Measurements from ENCODE around the gene GALNT2.

Gene GALNT2

DNA sequence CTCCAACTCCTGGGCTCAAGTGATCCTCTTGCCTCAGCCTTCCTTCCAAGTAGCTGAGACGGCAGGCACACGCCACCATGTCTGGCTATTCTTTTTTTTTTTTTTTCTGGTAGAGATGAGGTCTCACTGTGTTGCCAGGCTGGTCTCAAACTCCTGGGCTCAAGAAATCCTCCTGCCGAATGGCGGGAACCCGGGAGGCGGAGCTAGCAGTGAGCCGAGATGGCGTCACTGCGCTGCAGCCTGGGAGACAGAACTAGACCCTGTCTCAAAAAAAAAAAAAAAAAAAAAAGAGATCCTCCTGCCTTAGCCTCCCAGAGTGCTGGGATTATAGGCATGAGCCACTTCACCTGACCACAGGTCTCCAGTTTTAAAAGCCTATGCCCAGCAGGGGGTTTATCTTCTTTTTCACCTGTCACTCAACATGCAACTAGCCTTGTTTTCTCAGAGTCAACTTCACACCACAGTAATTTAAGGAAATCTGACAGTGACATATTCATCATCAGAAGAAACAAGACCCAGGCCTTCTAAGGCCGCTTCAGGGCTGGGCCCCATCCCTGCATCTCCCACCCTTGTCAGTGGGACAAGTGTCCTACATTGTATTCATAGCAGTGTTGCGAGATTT is 38.3 kb upstream of the GALNT2 start:
- H3K9me3 ChIP-seq (ENCODE audit: insufficient read depth, low read length), result no peaks in the 10 kb centered on the region
- H3K9ac ChIP-seq (ENCODE audit: low read length), result no peak overlapping the region
- H3K4me2 ChIP-seq (ENCODE audit: low read depth, low read length, poor library complexity, severe bottlenecking), result no peak overlapping the region
- TF ChIP-seq CTCF (IDR thresholded peaks at IDR 0.05; ENCODE audit: insufficient read depth, low read length, poor library complexity, severe bottlenecking), result no peak
- no peak for TF ChIP-seq EZH2phosphoT487 (conservative IDR thresholded peaks at IDR 0.05; ENCODE audit: low read length)
- no peaks in the 10 kb centered on the region for H3K9me2 ChIP-seq (replicated peaks; ENCODE audit: insufficient read depth, low read length)
- H3K27me3 ChIP-seq (ENCODE audit: low read length), result no peaks in the 10 kb centered on the region
- no peaks in the 10 kb centered on the region for H3F3A ChIP-seq (ENCODE audit: insufficient read depth)
- H2AFZ ChIP-seq (ENCODE audit: low read depth, low read length, severe bottlenecking), result no peak overlapping the region
- H3K4me3 ChIP-seq (ENCODE audit: insufficient read depth, low read length, poor library complexity, severe bottlenecking), result no peak overlapping the region
- no peaks in the 10 kb centered on the region for H4K20me1 ChIP-seq (ENCODE audit: low read depth, low read length)
- H3K79me2 ChIP-seq (ENCODE audit: insufficient read depth, low read length), result no peaks in the 10 kb centered on the region
- no peaks in the 10 kb centered on the region for H3K36me3 ChIP-seq (ENCODE audit: low read length)
- H3K27ac ChIP-seq (ENCODE audit: low read depth, low read length), result no peak overlapping the region

DNA sequence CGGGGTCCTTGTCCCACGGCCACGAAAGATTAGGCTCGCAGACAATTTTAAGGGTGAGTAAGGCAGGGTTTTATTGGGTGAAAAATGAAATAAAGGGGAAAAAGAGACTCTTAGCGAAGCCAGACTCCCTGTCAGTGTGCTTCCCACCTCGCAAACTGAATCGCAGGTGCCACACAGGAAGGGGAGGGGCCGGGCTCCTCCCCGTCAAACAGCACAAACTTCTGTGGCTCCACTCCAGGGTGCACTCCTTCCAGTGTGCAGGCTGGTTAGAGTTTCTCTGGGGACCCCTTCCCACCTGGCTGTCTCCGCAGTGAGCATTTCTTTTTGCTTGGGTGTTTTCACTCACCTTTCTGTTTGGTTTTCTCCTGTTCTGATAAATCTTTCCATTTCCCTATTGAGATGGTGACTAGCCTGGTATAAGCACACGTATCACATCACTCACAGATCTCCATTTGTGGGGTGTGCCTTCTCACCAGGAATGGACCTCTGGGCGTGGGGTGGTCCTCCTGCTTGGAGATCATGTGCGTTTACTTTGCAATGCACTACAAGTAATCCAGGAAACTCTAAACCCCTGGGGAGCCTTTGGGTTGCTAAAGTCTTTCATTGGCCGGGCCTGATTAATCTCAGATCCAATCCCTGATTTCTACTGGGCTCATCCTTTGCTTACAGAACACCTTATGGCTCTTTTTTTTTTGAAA is 37.6 kb upstream of the GALNT2 start:
- no peaks in the 10 kb centered on the region for H3F3A ChIP-seq (ENCODE audit: insufficient read depth)
- H3K9me3 ChIP-seq (ENCODE audit: insufficient read depth, low read length), result no peaks in the 10 kb centered on the region
- no peak overlapping the region for H2AFZ ChIP-seq (ENCODE audit: low read depth, low read length, severe bottlenecking)
- TF ChIP-seq CTCF (IDR thresholded peaks at IDR 0.05; ENCODE audit: insufficient read depth, low read length, poor library complexity, severe bottlenecking) (no peak), EZH2phosphoT487 (conservative IDR thresholded peaks at IDR 0.05; ENCODE audit: low read length) (no peak)
- no peaks in the 10 kb centered on the region for H3K36me3 ChIP-seq (ENCODE audit: low read length)
- no peak overlapping the region for H3K27ac ChIP-seq (ENCODE audit: low read depth, low read length)
- H4K20me1 ChIP-seq (ENCODE audit: low read depth, low read length), result no peaks in the 10 kb centered on the region
- H3K9ac ChIP-seq (ENCODE audit: low read length), result no peak overlapping the region
- no peak overlapping the region for H3K4me2 ChIP-seq (ENCODE audit: low read depth, low read length, poor library complexity, severe bottlenecking)
- no peaks in the 10 kb centered on the region for H3K79me2 ChIP-seq (ENCODE audit: insufficient read depth, low read length)
- H3K4me3 ChIP-seq (ENCODE audit: insufficient read depth, low read length, poor library complexity, severe bottlenecking), result no peak overlapping the region
- no peaks in the 10 kb centered on the region for H3K27me3 ChIP-seq (ENCODE audit: low read length)
- no peaks in the 10 kb centered on the region for H3K9me2 ChIP-seq (replicated peaks; ENCODE audit: insufficient read depth, low read length)

DNA sequence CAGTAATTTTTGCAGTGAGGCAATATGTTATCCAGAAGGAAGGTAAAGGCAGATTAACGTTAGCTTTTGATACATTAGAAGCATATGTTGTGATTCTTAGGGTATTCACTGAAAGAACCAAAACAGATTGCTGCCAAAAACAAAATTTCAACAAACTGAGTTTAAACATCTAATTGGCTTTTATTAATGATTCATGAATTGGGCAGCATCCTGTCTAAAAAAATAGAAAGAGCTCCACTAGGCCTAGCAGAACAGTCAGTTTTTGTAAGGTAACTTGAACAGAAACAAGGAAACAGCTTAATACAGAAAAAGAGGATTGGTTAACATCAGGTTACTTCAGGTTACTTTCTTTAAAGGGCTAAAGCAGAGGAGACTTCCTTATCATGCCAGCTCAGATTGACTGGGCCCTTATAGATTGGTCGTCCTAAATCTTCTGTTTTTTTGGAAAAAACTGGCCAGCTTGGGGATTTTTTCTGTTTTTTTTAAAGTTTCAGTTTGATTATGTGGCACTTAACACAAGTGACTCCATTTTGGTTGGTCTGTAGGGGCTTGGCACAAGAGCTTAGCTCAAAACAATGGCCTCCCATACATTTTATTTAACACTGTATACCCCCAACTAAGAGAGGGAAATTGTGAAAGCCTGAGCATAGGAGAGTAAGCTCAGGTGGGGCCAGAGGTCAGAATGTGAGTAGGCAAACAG is 36.8 kb upstream of the GALNT2 start:
- Histone ChIP-seq H3F3A (ENCODE audit: insufficient read depth) (no peaks in the 10 kb centered on the region), H3K9ac (ENCODE audit: low read length) (no peak overlapping the region), H3K9me2 (replicated peaks; ENCODE audit: insufficient read depth, low read length) (no peaks in the 10 kb centered on the region), H3K79me2 (ENCODE audit: insufficient read depth, low read length) (no peaks in the 10 kb centered on the region), H3K27ac (ENCODE audit: low read depth, low read length) (no peak overlapping the region), H3K4me3 (ENCODE audit: insufficient read depth, low read length, poor library complexity, severe bottlenecking) (no peak overlapping the region), H2AFZ (ENCODE audit: low read depth, low read length, severe bottlenecking) (no peak overlapping the region), H3K27me3 (ENCODE audit: low read length) (no peaks in the 10 kb centered on the region), H3K36me3 (ENCODE audit: low read length) (no peaks in the 10 kb centered on the region), H3K4me2 (ENCODE audit: low read depth, low read length, poor library complexity, severe bottlenecking) (no peak overlapping the region), H4K20me1 (ENCODE audit: low read depth, low read length) (no peaks in the 10 kb centered on the region), H3K9me3 (ENCODE audit: insufficient read depth, low read length) (no peaks in the 10 kb centered on the region)
- TF ChIP-seq CTCF (IDR thresholded peaks at IDR 0.05; ENCODE audit: insufficient read depth, low read length, poor library complexity, severe bottlenecking) (no peak), EZH2phosphoT487 (conservative IDR thresholded peaks at IDR 0.05; ENCODE audit: low read length) (no peak)
